ENCODE measurements around the gene EIF3M. TPM values are rescaled to one million over a fixed set of nuclear protein-coding genes. Genes with fewer than 3 reads are reported as not detected.

Gene EIF3M
- polyA plus RNA-seq, 1 donor (not counting 4 experiments of a cell fraction or from before 2014, with no cell fraction given), result 593 TPM

DNA sequence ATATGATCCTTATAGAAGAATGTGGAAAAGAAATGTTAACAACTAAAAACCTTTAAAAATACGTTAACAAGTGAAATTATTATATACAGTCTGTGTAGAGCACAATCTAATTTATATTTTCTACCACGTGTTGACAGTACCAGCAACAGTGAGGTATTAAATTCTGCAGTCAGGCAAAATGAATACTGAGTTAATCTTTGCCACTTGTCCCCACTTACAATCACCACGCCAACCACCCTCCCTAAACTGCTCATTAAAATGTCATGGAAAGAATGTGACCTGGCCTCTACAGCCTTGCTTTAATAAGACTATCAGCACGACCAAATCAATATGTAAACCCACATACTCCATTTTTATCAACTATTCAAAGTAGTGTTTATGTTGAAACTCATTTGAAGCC is 28.5 kb upstream of the EIF3M start:
- Histone ChIP-seq H3K4me3 (ENCODE audit: control insufficient read depth in 2 of 3, extremely low read depth in 1 of 3, insufficient read depth in 2 of 3, low read depth in 1 of 3, low read length in 3 of 3) (no peak overlapping the region), H3K4me1 (ENCODE audit: control insufficient read depth, extremely low read depth, insufficient read depth, low read length) (no peaks in the 10 kb centered on the region), H3K9me3 (ENCODE audit: control insufficient read depth, low read depth, low read length) (no peaks in the 10 kb centered on the region), H3K9me1 (ENCODE audit: control insufficient read depth, extremely low read depth, insufficient read depth, low read length) (no peaks in the 10 kb centered on the region), H3K27ac (ENCODE audit: control insufficient read depth, insufficient read depth, low read length) (no peak overlapping the region), H3K79me2 (ENCODE audit: control insufficient read depth, insufficient read depth, low read length) (no peaks in the 10 kb centered on the region), H4K20me1 (ENCODE audit: control insufficient read depth, extremely low read depth, insufficient read depth, low read length) (no peaks in the 10 kb centered on the region), H2AFZ (ENCODE audit: control insufficient read depth, low read length) (no peak overlapping the region), H3K4me2 (ENCODE audit: control insufficient read depth, extremely low read depth, insufficient read depth, low read depth, low read length) (no peak overlapping the region), H3K27me3 (ENCODE audit: control insufficient read depth, extremely low read depth, insufficient read depth, low read length) (no peaks in the 10 kb centered on the region), H3K36me3 (ENCODE audit: control insufficient read depth in 2 of 2, extremely low read depth in 1 of 2, insufficient read depth in 2 of 2, low read length in 2 of 2) (no peaks in the 10 kb centered on the region), H3K9ac (ENCODE audit: control insufficient read depth, extremely low read depth, insufficient read depth, low read length) (no peak overlapping the region)
- FAIRE-seq (no peak), DNase-seq (ENCODE audit: low read depth, low spot score) (no peak)
- TF ChIP-seq EZH2 (IDR thresholded peaks at IDR 0.05; ENCODE audit: low read length), result no peak
- TF ChIP-seq, protein P1, sequence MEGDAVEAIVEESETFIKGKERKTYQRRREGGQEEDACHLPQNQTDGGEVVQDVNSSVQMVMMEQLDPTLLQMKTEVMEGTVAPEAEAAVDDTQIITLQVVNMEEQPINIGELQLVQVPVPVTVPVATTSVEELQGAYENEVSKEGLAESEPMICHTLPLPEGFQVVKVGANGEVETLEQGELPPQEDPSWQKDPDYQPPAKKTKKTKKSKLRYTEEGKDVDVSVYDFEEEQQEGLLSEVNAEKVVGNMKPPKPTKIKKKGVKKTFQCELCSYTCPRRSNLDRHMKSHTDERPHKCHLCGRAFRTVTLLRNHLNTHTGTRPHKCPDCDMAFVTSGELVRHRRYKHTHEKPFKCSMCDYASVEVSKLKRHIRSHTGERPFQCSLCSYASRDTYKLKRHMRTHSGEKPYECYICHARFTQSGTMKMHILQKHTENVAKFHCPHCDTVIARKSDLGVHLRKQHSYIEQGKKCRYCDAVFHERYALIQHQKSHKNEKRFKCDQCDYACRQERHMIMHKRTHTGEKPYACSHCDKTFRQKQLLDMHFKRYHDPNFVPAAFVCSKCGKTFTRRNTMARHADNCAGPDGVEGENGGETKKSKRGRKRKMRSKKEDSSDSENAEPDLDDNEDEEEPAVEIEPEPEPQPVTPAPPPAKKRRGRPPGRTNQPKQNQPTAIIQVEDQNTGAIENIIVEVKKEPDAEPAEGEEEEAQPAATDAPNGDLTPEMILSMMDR (optimal IDR thresholded peaks at IDR 0.05 in 1 of 3, IDR thresholded peaks at IDR 0.05 in 1 of 3, conservative IDR thresholded peaks at IDR 0.05 in 1 of 3; ENCODE audit: extremely low read depth in 1 of 3, insufficient read depth in 2 of 3, low read length in 3 of 3), result no peak
- dilution Hi-C loops (cut with MboI; ENCODE audit: extremely low pct_ligation_motif_present, low sequenced_read_pairs), result no loop called here

DNA sequence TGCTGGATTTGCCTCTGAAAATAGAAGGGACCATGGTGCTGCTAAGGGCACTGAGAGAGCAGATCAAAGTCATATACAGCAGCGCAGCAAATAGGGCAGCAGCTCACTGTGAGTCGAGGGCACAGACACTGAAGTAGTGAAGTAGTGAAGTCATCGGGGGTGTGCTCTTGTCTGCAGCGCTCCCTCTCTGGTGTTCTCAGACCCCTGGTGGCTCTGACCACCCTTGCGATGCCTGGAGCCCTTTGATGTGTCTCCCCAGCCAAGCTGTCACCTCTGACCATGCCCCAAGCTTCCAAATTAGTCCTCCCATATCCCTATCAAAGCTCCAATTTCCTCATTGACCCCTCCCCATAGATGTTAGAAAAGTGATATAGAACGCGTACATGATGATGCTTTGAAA is 27.7 kb upstream of the EIF3M start:
- dilution Hi-C loops (cut with MboI; ENCODE audit: extremely low pct_ligation_motif_present, low sequenced_read_pairs), result no loop called here
- H3K9me1 ChIP-seq (ENCODE audit: control insufficient read depth, extremely low read depth, insufficient read depth, low read length), result no peaks in the 10 kb centered on the region
- H3K27ac ChIP-seq (ENCODE audit: control insufficient read depth, insufficient read depth, low read length), result no peak overlapping the region
- H3K27me3 ChIP-seq (ENCODE audit: control insufficient read depth, extremely low read depth, insufficient read depth, low read length), result no peaks in the 10 kb centered on the region
- no peaks in the 10 kb centered on the region for H3K79me2 ChIP-seq (ENCODE audit: control insufficient read depth, insufficient read depth, low read length)
- no peak overlapping the region for H3K4me3 ChIP-seq (ENCODE audit: control insufficient read depth in 2 of 3, extremely low read depth in 1 of 3, insufficient read depth in 2 of 3, low read depth in 1 of 3, low read length in 3 of 3)
- no peaks in the 10 kb centered on the region for H3K9me3 ChIP-seq (ENCODE audit: control insufficient read depth, low read depth, low read length)
- H3K9ac ChIP-seq (ENCODE audit: control insufficient read depth, extremely low read depth, insufficient read depth, low read length), result no peak overlapping the region
- DNase-seq (ENCODE audit: low read depth, low spot score) (no peak), FAIRE-seq (no peak)
- H3K4me2 ChIP-seq (ENCODE audit: control insufficient read depth, extremely low read depth, insufficient read depth, low read depth, low read length), result no peak overlapping the region
- no peaks in the 10 kb centered on the region for H3K4me1 ChIP-seq (ENCODE audit: control insufficient read depth, extremely low read depth, insufficient read depth, low read length)
- H3K36me3 ChIP-seq (ENCODE audit: control insufficient read depth in 2 of 2, extremely low read depth in 1 of 2, insufficient read depth in 2 of 2, low read length in 2 of 2), result no peaks in the 10 kb centered on the region
- H2AFZ ChIP-seq (ENCODE audit: control insufficient read depth, low read length), result no peak overlapping the region
- no peaks in the 10 kb centered on the region for H4K20me1 ChIP-seq (ENCODE audit: control insufficient read depth, extremely low read depth, insufficient read depth, low read length)
- no peak for TF ChIP-seq EZH2 (IDR thresholded peaks at IDR 0.05; ENCODE audit: low read length)
- TF ChIP-seq, protein P1 (optimal IDR thresholded peaks at IDR 0.05 in 1 of 3, IDR thresholded peaks at IDR 0.05 in 1 of 3, conservative IDR thresholded peaks at IDR 0.05 in 1 of 3; ENCODE audit: extremely low read depth in 1 of 3, insufficient read depth in 2 of 3, low read length in 3 of 3), result no peak

Measured in keratinocyte (primary cell).